GM19468 (cell line): ENCODE results near the gene SPTSSA.
"Not testable (repeated sequence)": the region's sequence is repeated elsewhere in the genome, so short reads cannot be mapped to it uniquely, and the experiment has no call there.

Source experiments
- ATAC-seq: cut with Tn5 transposase; IDR thresholded peaks from one replicate; pipeline ENCODE4 v1.9.1; 2021; ENCODE audit warnings: mild to moderate bottlenecking, moderate library complexity, moderate number of reproducible peaks; ENCODE audit not compliant: unreplicated experiment; ENCODE audit errors: extremely low read depth

Gene SPTSSA, protein sequence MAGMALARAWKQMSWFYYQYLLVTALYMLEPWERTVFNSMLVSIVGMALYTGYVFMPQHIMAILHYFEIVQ

GRCh38 chr14:34462132-34462893 lies at the start of gene SPTSSA:
Gene SPTSSA, minus strand, starts transcription at chr14:34462240. Its CDS starts 33 bp downstream, at chr14:34462207.
- ATAC-seq: peak; percentile 73

- ATAC-seq: no peak
Measured at GRCh38 chr14:34507884-34508283, 45.8 kb upstream of the SPTSSA start.

DNA sequence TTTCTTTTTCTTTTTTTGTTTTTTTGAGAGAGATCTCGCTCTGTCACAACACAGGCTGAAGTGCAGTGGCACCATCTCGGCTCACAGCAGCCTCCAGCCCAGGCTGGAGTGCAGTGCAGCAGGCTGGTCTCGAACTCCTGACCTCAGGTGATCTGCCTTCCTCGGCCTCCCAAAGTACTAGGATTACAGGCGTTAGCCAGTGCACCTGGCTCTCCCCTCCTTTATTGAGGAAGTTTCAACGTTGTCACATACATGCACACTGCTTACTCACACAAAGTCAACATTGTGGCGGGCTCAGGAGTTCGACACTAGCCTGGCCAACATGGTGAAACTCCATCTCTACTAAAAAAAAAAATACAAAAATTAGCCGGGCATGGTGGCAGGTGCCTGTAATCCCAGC lies 45.4 kb upstream of the SPTSSA start:
- ATAC-seq: no peak

DNA sequence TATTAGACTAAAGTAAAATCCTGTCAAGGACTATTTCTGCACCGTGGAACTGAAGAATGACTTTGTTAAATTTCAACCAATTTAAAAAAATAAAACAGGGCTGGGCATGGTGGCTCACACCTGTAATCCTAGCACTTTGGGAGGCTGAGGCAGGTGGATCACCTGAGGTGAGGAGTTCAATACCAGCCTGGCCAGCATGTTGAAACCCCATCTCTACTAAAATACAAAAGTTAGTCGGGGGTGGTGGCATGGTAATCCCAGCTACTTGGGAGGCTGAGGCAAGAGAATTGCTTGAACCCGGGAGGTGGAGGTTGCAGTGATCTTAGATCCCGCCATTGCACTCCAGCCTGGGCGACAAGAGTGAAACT lies 43.1 kb upstream of the SPTSSA start:
- ATAC-seq: not testable (repeated sequence)

DNA sequence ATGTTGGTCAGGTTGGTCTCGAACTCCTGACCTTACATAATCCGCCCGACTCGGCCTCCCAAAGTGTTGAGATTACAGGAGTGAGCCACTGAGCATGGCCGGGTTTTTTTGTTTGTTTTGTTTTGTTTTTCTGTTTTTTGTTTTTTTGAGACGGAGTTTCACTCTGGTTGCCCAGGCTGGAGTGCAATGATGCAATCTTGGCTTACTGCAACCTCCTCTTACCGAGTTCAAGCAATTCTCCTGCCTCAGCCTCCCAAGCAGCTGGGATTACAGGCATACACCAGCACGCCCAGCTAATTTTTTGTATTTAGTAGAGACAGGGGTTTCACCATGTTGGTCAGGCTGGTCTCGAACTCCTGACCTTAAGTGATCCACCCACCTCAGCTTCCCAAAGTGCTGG lies 42.0 kb upstream of the SPTSSA start:
- ATAC-seq: not testable (repeated sequence)

DNA sequence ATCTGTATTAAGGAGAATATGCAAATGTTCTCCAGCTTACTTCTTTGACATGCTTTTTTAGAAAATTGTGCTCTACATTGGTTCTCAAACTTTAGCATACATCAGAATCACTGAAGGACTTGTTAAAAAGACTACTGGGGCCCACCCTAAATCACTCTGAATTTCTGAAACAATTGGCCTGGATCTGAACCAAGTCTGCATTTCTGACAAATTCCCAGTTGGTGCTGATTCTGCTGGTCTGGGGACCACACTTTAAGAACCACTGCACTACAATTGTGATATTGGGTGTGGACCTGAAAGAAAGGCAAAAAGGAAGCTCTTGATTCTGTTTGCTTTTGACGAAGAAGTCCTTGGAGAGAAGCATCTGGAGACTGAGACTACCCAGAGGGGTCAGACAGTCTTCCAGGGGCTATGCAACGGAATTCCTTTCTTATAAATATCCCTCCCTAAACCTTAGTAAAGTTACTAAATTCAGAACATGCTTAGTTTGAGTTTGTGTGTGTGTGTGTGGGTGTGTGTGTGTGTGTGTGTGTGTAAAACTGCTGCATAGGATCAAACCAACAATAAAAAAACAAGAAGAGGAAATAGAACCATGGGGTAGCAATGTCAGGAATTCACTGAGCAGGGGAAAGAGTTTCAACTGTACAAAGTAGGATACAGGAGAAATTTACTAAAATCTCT lies 40.6 kb upstream of the SPTSSA start:
- no peak for ATAC-seq

DNA sequence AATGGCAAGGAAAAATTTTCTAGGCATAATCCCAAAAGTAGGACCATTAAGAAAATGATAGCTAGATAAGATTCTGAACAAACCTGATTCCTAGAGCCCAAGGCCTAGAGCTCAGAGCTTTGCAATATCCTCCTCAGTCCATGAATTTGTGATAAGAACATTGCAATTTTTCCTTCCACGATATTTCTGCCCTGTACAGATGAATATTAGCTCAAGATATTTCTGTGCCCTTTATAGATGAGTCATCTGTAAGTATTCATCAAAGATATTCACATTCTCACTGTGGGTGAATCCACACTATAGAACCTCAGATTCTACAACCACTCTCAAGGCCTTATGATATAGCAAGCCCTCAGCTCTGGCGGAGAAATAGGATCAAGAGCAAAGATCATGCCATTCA lies 40.0 kb upstream of the SPTSSA start:
- ATAC-seq: no peak

- no peak for ATAC-seq
Measured at GRCh38 chr14:34501004-34501580, 39.1 kb upstream of the SPTSSA start.

DNA sequence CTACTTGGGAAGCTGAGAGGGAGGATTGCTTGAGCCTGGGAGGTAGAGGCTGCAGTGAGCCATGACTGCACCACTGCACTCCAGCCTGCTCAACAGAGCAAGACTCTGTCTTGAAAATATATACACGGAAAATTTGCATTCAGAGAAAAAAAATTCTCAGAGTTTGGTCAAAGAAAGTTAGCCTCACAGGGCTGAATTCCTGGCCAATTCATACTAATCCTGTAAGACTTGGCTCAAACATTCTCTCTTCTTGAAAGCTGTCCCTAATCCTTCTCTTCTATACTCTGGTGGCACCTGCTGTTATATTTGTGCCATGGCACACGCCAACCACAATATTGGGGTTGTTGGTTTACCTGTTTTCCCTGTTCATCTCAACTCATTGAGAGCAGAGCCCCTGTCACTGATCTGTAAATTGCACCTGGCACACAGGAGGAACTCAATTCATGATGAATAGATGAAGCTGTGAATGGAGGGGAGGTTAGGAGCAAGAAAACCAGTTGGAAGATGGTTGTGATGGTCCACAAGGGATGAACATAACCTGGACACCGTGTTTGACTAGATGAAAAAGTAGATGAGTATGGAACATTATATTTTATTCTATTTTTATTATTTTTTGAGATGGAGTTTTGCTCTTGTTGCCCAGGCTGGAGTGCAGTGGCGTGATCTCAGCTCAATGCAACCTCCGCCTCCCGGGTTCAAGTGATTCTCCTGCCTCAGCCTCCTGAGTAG lies 36.8 kb upstream of the SPTSSA start:
- no peak for ATAC-seq

- no peak for ATAC-seq
Measured at GRCh38 chr14:34496679-34497513, 34.9 kb upstream of the SPTSSA start.

DNA sequence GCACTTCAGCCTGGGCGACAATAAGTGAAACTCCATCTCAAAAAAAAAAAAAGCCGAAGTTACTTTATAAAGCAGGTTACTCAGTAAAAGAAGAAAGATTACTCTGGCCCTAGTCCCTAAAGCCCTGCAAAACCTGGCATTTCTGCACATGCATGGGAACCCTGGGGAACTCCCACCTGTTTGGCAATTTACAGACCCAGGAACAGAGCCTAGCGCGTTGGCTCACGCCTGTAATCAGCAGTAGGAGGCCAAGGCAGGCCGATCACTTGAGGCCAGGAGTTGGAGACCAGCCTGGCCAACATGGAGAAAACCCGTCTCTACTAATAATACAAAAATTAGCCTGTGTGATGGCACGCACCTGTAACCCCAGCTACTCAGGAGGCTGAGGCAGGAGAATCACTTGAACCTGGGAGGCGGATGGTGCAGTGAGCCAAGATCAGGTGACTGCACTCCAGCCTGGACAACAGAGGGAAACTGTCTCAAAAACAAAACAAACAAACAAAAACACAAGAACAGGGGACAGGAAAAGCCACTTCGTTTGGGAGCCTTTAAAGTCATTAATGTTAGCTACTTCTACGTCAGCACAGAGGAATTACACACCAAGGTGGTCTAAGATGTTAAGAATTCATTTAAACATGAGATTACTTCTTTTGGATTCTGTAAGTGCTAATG lies 34.1 kb upstream of the SPTSSA start:
- ATAC-seq: no peak

DNA sequence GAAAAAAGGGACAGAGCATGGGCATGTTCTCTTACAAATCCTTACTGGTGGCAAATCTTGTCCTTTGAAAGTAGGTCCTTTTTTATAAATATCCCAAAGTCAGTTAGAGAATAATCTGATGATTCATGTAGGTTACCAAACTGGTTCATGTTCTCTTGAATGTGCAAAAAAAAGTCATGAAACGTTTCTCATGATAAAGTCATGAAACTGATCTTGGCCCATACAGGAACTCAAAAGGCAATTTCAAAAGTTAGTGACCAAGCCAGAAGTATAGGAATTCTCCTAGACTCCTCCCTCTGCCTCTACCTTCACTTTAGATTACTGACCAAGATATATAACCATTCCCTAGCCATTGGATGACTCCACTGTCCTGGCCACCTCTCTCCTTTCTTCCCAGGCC lies 27.3 kb upstream of the SPTSSA start:
- ATAC-seq: no peak

DNA sequence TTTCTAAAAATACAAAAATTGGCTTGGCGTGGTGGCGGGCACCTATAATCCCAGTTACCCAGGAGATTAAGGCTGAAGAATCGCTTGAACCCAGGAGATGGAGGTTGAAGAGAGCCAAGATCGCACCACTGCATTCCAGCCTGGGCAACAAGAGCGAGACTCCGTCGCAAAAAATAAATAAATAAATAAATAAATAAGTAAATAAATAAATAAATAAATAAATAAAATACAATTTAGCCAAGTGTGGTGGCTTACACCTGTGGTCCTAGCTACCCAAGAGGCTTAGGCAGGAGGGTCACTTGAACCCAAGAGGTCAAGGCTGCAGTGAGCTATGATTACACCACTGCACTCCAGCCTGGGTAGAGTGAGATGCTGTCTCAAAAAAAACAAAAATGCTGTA lies 26.5 kb upstream of the SPTSSA start:
- ATAC-seq: no peak

DNA sequence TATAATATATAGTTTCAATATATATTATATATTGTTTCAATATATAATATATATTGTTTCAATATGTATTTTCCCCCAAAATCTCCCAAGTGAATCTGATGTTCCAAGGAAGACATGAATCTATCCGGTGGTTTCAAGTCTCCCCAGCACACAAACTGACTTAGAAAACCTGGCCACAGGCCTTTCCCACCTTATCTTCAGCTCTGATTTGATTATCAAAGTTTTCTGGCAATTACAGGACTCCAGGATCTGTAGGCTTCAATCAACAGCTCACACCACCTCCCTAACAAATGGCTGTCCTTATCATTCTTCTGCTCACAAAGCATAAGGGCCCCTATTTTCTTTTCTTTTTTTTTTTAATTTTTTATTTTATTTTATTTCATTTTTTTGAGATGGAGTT lies 22.7 kb upstream of the SPTSSA start:
- ATAC-seq: no peak

DNA sequence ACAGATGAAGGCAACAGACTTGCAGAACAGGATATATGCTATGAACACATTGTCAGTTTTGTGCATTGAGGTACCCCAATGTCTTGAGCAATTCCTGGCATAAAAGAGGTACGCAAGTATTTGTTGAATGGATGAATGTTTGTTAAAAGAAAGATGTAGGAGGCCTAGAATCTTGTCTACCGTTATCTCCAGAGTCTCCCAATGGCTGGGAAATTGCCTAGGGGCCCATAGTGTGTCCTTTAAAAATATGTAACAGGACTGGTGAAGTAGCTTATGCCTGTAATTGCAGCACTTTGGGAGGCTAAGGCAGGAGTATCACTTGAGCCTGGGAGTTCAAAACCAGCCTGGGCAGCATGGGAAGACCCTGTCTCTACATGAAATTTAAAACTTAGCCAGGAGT lies 20.4 kb upstream of the SPTSSA start:
- no peak for ATAC-seq

DNA sequence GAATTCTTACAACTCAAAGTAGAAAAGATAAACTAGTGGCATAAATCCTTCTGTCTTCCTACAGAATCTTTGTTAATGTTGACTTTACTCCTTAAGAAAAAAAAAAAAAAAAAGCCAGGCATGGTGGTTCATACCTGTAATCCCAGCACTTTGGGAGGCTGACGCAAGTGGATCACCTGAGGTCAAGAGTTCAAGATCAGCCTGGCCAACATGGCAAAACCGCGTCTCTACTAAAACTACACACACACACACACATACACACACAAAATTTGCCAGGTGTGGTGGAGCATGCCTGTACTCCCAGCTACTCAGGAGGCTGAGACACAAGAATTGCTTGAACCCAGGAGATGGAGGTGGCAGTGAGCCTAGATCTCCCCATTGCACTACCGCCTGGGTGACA lies 17.7 kb upstream of the SPTSSA start:
- no peak for ATAC-seq

DNA sequence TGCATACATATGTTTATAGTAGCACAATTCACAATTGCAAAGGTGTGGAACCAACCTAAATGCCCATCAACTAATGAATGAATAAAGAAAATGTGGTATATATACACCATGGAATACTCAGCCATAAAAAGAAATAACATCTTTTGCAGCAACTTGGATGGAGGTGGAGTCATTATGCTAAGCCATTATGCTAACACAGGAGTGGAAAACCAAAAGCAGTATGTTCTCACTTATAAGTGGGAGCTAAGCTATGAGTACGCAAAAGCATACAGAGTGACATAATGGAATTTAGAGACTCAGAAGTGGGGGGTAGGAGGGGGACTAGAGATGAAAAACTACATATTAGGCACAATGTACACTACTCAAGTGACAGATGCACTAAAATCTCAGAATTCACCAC lies 16.2 kb upstream of the SPTSSA start:
- no peak for ATAC-seq

DNA sequence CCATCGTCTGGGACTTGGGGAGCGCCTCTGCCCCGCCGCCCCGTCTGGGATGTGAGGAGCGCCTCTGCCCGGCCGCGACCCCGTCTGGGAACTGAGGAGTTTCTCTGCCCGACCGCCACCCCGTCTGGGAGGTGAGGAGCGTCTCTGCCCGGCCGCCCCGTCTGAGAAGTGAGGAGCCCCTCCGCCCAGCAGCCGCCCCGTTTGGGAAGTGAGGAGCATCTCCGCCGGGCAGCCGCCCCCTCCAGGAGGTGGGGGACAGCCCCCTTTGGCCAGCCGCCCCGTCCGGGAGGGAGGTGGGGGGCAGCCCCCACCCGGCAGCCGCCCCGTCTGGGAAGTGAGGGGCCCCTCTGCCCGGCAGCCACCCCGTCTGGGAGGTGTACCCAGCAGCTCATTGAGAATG lies 14.0 kb upstream of the SPTSSA start:
- ATAC-seq: not testable (repeated sequence)

- no peak for ATAC-seq
Measured at GRCh38 chr14:34475163-34475562, 13.1 kb upstream of the SPTSSA start.
